Stimulated activated CD4-positive, alpha-beta T cell treated with anti-CD3 and anti-CD28 coated beads, TNF-alpha, amount 100 ng/mL, for 24 hours (primary cell): ENCODE measurements around the gene TRIM63.
"Not testable (repeated sequence)": the region's sequence is repeated elsewhere in the genome, so short reads cannot be mapped to it uniquely, and the experiment has no call there.

ENCODE experiments used
- DNase-seq, 3 experiments: peaks; one replicate each; pipeline ENCODE4 v3.0.0-alpha.2; 2020; ENCODE audit warnings: low read depth in 3 of 3

TRIM63 gene

DNA sequence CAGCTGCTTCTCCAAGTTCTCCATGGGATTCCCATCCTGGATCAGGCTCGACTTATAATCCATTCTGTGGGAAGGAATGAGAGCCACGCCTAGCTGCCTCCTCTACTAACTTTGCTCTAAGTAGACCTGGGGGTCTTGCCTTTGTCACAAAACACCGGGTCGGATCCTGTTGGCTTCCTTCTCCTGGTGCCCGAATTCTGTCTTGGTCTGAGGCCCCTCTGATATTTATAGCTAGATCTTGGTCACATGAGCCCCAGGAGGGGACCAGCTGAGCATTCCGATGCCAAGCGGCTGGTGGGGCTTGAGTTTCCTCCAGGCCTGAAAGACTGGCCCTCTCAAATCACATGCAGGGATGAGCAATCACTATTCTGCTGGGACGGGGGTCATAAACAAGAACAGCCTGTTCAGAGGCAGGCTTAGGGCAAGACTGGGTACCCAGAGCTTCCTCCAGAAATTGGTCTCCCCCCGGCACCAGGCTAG, at the start of gene TRIM63:
Gene TRIM63 (minus strand): TSS at position 199 of the 480 bp plus-strand sequence. CDS start 136 bp downstream, at position 63.
- no peak for DNase-seq

DNA sequence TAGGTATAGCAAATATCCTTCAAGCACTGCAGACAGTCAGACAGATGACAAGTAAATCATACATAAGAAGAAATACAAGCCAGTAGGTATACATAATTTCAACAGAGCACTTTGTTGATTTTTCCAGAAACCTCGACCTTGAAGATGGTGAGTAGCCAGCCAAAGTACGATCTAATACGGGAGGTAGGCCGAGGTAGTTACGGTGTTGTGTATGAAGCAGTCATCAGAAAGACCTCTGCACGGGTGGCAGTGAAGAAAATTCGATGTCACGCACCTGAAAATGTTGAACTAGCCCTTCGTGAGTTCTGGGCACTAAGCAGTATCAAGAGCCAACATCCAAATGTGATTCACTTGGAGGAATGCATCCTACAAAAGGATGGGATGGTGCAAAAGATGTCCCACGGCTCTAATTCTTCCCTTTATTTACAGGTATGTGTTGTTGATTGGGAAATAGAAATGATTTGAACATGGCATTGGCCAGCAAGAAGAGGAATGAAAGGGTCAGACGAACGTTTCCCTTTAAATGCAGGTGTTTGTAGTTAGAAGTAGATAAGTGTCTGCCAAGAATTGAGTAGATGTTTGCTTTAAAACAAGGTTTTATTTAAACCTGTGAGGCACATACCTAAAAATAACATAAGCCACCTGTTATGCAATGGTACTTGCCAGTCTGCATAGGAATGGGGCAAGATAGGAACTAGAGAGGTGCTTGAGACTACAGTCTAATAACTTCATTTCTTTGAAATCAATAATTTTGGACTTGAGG, 46.9 kb upstream of the TRIM63 start:
- DNase-seq: no peak

DNA sequence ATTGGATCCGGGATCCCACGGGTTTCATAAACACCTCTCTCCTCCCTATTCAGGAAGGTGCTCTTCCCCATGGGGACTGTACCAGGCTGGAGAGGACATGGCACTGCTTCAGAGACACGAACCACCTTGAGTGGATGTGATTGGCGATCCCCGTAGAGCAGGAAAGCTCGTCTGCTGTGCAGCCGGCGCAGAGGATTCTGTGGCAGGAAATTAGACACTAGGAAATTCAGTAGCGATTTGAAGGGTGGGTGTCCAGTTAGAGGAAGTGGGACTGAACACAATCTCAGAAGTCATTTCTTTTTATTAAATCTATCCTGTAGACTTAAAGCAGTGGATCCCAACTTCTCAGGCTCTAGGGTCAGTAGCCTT, 45.0 kb upstream of the TRIM63 start:
- peak in 1 of 3 experiments; percentile 10 for DNase-seq

DNA sequence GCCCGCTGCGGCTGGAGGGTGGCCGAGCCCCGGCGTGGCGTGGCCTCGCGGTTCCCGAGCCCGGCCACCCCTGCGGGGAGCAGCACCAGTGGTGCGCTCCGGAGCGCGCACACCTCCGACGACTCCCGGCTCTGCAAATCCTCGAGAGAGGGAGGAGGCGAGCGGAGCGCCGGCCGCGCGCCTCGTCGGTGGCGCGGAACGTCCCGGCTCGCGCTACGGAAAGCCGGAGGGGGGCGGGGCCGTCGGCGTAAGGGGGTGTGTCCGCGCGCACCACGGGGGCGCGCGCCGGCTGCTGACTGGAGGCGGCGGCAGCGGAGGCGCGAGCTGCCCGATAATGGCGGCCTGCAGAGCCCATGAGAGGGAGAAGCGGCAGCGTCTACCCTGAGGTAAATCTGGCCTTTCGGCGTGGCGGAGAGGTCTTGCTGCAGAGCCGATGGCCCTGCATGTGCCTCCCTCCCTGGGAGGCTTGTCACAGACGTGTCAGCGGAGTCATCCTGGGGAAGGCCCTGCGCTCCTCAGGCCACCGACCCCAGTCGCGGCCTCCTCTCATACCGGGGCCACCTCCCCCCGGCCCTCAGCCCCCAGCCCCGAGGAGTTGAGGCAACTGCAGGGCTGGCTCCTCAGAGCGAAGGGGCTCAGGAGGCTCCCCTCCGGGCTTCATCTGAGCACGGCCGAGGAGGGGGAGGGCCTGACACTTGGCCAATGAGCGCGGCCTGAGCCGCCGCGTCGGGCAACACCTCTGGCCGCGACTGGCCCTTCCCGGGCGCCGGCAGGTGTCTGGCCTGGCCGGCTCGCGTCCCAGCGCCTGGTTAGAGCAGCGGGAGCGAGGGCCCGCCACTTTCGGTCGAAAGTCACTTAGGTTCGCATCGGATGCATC, 44.3 kb upstream of the TRIM63 start, which contains the start of gene PDIK1L:
Gene PDIK1L (plus strand): TSS at position 295 of the 877 bp plus-strand sequence. CDS start 2,485 bp downstream, outside the sequence.
- DNase-seq: peak; percentile 87 to 93 (median 92)

DNA sequence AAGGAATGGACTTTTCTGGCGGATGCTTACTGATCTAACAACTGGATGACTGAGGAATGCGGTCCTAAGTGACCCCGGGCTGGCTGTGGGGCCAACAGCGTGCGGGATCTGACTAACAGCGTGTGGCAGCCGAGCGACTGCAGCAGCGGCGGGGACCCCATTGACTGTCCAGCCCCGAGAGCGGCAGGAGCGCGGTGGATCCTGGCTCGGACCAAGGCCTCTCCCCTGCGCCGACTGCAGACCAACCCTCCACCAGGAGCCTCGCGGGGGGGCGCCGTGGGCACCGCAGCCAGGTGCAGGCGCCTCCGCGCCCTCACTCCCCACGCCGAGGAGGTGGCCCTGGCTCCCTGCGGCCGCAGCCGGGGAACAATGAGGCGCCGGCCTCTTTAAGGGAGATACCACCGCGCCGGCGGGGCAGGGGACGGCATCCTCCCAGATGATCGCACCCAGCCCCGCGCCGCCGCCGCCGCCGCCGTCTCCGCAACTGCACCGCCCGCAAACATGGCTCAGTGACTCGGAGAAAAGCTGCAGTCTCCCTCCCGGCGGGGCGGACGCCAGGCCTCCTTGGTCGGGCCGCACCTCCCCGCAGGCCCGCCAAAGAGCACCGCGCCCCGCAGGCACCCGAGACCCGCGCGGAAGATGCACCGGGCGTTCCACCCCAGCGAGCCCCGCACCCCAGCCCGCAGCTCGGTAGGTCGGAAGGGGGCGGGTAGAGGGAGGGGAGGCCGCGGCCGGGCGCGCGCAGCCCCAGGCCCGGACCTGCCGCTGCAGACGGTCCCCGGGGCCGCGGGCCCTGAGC, 43.5 kb upstream of the TRIM63 start:
- peak; percentile 47 to 70 (median 48) for DNase-seq

DNA sequence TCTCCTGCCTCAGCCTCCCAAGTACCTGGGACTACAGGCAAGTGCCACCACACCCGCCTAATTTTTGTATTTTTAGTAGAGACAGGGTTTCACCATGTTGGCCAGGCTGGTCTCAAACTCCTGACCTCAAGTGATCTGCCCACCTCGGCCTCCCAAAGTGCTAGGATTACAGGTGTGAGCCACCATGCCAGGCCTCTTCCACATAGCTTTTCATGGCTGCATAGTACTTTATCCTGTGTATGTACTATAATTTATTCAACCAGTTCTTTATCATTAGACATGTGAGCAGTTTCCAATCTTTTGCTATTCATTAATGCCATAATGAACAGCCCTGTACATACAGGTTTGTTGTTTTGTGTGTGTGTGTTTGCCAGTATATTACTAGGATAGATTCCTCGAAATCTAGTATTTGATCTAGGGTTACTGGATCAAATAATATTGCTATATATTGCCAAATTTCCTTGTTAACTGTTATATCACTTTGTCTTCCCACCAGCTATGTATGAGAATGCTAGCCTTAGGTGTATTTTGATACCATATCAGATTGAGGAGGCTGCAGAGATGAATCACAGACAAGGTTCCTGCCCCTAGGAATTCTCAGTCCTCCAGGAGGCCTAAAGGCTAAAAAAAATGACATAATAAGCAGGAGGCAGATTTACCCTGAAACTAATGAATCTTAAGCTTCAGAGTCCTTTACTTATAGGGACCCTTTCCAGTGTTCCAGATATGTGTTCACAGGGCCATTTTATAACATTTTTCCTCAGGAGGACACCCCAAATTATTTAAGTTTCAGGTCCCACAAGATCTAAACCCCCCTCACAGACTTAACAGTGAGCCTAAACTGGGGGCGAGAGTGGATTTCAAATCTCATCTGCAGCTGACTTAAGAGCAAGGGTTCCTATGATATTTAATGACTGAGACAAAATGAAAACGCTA, 42.1 kb upstream of the TRIM63 start:
- no peak for DNase-seq

DNA sequence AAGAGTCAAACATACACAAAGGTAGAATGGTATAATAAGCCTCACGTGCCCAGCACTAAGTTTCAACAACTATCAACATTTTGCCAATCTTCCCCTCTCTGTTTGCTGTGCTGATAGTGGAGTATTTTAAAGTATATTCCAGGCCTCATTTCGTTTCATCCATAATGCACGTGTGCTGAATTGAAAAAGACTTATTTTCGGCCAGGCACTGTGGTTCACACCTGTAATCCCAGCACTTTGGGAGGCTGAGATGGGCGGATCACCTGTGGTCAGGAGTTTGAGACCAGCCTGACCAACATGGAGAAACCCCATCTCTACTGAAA, 37.8 kb upstream of the TRIM63 start:
- DNase-seq: not testable (repeated sequence)

DNA sequence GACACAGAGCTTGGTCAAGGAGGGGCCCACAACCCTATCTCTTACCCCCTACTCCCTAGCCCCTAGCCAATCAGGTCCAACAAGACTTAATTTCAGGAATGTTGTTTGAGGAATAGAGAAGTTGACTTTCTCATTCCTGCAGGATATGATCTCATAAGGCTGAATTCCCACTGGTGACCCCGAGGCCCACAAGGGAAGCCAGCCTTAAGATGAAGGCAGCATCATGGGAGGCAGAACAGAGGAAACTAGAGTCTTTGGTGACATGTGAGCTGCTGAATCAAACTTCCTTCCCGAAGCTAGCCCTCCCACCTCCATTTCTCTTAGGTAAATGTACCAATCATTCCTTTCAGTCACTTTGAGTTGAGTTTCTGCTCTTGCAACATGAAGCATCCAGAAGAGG, 35.1 kb upstream of the TRIM63 start:
- DNase-seq: no peak

DNA sequence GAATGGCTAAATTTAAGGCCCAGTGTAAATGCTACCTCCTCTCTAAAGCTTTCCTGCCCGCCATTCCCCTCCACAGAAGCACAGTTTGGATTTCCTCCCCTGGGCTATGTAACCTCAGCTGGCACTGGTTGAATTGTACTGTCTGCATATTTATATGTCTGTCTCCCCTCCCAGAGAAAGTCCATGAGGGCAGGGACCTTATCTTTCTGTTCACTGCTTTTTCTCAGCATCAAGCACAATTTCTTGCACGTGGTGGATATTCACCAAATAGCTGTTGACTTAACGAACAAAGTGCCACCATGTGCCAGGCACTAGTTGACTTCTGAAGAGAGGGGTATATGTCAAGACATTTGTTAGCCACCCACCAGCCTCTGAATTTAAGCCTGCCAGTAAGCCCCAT, 34.7 kb upstream of the TRIM63 start:
- no peak for DNase-seq

DNA sequence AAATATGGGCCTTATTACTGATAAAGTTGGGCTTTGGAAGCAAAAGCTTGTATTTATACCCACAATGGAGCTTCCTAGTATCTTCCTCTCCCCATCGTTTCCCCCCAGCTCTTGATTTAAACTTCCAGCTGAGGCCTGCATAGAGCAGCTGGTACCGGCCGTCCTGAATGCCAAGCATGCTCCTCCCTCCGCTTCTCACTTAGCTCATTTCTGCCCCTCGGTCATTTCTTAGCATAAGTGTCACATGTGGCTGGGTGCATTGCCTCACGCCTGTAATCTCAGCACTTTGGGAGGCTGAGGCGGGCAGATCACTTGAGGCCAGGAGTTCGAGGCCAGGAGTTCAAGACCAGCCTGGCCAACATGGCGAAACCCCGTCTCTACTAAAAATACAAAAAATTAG, 32.8 kb upstream of the TRIM63 start:
- not testable (repeated sequence) for DNase-seq

DNA sequence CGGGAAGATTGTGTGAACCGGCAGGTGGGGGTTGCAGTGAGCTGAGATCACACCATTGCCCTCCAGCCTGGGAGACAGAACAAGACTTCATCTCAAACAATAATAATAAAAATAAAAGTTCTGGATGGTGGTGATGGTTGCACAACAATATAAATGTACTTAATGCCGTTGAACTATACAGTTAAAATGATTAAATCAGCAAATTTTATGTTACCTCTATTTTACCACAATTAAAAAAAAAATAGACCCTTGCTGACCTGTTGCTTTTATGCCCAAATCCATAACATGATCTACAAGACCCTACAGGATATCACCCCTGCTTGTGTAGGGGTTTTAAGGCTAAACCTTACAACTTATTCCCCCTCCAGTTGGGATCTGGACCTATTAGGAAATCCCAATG, 32.4 kb upstream of the TRIM63 start:
- no peak for DNase-seq

DNA sequence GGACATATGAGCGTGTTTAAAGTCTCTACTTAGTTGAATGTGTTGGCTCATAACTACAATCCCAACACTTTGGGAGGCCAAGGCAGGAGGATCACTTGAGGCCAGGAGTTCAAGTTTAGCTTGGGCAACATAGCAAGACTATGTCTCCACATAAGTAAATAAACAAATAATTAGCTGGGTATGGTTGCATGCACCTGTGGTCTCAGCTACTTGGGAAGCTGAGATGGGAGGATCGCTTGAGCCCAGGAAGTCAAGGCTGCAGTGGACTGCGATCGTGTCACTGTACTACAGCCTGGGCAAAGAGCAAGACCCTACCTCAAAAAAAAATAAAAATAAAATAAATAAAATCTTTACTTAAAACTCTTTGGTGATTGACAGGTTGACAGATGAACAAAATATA, 31.2 kb upstream of the TRIM63 start:
- no peak for DNase-seq

DNA sequence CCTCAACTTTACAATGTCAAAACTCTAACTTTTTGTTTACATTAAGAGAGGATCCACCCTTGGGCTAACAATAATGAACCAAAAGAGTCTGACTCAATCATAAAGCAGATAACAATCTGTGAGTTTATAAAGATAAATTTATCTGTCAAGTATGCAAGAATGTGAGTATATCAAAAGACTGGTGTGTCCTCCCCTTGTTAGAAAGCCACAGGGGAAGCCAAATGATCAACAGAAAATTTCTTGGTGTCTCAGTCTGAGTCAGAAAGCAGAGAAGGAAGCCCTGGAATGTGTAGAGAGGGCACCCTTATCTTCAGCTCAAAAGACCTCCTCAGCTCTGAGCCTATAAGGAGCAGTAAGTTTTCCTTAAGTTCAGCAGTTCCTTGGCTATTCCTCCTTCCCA, 30.3 kb upstream of the TRIM63 start:
- DNase-seq: no peak

DNA sequence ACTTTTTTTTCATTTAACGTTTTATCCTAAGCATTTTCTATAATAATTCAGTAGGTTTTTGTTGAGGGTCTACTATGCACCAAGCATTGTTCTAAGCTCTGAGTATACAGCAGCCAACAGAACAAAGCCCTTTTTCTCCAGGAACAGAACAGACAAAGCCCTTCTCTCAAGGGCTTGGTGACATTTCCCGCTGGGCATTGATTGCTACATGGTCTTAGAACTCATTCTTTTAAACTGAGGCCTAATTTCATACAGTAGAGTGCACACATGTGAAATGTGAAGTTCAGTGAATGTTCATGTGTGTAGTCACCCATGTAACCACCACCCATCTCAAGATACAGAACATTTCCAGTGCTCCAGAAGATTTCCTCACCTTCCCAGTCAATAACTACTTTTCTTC, 29.0 kb upstream of the TRIM63 start:
- DNase-seq: no peak

DNA sequence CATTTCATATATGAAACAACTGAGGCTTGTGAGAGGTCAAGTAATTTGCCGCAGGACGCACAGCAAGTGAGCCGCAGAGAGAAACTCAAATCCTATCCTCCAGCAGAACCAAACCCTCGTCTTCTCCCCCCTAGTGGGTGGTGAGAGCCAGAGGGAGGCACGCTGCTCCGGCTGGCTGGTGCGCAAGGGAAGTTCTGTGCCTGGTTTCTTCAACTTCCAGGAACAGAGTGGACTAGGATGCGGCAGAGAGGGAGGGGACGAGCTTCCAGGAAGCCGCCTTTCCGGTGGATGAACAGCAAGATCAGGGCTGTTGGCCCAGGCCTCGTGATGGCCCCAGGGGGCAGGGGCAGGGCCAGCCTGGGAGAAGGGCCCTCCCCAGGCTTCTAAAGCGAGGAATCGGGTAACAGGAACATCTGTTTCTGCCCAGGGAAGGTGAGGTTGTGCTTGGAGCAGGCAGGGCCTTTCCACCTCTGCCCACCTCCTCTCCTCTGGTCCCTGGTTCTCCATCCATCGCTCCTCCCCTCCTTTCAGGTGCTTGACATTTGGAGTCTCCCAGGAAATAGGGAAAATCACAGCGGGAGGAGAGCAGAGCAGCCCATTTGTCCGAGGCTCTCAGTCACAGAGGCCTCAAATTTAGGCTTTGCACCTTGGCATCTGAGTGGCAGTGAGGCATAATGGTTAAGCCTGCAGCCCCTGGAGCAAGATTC, 27.4 kb upstream of the TRIM63 start:
- no peak for DNase-seq

DNA sequence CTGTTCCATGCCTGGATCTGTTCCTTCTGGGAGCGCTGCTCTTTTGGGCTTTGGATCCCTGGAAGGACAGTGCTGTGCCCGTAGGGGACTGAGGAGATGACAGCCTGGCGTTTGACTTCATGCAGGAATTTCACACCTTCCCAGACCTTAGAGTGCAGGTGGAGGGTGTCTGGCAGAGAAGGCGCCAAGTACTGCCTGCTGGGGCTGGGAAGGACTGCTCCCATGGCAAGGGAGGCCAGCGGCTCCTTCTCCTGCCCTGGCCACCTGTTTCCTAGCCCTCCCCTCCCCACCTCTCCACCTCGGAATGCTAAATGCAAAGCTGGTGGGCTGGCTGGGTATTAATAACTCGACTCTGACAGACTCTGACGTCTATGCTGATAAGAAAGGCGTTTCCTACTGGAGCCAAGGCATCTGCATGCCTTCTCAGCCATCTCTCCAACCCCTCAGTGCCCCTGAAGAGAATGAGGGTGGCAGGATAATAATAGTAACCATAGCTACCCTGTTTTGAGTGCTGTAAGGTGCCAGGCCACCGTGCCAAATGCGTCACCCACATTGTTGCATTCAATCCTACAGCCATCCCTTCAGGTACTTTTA, 26.7 kb upstream of the TRIM63 start:
- no peak for DNase-seq

DNA sequence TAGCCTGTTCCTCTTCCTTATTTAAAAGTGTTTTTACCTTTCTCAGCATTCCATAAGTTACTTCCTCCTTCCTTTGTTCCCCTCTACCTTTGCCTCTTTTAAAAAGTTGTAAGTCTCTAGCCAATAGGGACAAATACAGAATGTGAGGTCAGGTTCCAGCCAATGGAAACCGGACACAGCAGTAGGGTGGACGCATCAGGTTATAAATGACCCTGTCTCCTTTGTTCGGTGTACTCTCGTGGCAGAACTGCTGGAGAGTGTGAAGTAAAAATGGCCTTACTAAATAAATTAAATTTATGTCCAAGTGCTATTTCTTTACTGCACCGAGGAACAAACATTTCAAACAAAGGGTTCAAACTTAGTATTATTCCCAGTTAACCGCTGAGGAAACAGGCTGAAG, 26.1 kb upstream of the TRIM63 start:
- DNase-seq: not testable (repeated sequence)

DNA sequence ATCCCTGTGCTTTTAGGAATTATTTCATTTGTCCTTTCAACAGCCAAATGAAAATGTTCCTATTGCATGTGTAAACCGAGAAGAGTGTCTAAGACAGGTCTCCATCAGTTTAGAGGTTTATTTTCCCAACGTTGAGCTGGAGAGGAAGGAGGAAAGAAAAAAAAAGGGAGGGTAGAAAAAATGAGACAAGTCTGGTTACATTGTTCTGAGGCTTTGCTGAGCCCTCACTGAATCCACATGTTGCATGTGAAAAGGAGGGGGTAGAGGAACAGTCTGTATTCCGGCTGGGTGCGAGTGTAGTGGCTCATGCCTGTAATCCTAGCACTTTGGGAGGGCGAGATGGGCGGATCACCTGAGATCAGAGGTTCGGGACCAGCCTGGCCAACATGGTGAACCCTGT, 25.0 kb upstream of the TRIM63 start:
- DNase-seq: no peak

DNA sequence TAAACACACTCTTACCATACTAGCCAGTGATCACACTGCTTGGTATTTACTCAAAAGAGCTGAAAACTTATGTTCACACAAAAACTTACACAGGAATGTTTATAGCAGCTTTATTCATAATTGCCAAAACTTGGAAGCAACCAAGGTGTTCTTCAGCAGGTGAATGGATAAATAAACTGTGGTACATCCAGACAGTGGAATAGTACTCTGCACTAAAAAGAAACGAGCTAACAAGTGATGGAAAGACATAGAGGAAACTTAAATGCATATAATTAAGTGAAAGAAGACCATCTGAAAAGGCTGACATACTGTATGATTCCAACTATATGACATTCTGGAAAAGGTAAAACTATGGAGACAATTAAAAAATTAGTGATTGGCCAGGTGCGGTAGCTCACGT, 23.5 kb upstream of the TRIM63 start:
- DNase-seq: no peak

DNA sequence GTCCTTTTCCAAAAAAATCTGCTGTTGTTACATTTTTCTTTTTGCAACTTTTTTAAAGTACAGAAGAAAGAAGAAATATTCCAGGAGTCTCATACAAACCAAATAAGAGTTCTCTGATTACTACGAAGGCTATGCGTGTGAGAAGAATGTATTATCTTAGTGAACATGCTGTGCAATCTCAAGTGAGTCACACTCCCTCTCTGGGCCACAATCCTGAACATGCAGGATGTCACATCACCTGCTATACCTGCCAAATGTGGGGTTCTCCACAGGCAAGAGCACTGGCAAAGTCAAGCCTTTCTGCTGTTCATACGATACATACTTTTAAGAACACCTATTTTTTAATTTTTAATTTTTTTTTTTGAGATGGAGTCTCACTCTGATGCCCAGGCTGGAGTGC, 21.7 kb upstream of the TRIM63 start:
- no peak for DNase-seq
